ENCODE measurements around the gene CCDC107.
"Not testable (repeated sequence)": the region's sequence is repeated elsewhere in the genome, so short reads cannot be mapped to it uniquely, and the experiment has no call there.

DNA sequence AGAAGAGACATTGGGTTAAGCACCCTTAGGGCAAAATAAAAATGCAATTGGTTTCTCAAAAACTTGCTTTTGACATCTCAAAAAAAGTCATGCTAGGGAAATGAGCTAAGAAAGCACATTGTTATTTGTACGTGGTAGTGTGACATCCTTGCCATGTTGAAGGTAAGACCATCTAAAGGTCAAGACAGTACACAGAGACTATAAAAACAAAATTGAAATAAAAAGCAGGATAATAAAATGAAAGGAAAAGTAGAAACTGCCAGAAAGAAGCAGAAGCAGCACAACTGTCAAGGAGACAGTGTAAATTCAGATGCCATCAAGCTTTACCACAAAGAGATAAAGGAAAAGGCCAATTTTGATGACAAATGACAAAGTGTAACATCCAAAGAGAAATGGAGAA, 18.9 kb upstream of the CCDC107 start:
- TF ChIP-seq, protein P1, sequence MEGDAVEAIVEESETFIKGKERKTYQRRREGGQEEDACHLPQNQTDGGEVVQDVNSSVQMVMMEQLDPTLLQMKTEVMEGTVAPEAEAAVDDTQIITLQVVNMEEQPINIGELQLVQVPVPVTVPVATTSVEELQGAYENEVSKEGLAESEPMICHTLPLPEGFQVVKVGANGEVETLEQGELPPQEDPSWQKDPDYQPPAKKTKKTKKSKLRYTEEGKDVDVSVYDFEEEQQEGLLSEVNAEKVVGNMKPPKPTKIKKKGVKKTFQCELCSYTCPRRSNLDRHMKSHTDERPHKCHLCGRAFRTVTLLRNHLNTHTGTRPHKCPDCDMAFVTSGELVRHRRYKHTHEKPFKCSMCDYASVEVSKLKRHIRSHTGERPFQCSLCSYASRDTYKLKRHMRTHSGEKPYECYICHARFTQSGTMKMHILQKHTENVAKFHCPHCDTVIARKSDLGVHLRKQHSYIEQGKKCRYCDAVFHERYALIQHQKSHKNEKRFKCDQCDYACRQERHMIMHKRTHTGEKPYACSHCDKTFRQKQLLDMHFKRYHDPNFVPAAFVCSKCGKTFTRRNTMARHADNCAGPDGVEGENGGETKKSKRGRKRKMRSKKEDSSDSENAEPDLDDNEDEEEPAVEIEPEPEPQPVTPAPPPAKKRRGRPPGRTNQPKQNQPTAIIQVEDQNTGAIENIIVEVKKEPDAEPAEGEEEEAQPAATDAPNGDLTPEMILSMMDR (conservative IDR thresholded peaks at IDR 0.05; ENCODE audit: low read depth, low read length) = not testable (repeated sequence)
- TF ChIP-seq EZH2 (IDR thresholded peaks at IDR 0.05; ENCODE audit: low read length, unreplicated experiment) = not testable (repeated sequence)

Measured in PC-3 (cell line).